Activated T-helper 17 cell treated with anti-CD3 and anti-CD28 coated beads, Interleukin-2, amount 50 U/mL, for 72 hours (primary cell): ENCODE results near the gene MB21D2. TPM values are rescaled to one million over a fixed set of nuclear protein-coding genes. Genes with fewer than 3 reads are reported as not detected.
"Not testable (repeated sequence)": the region's sequence is repeated elsewhere in the genome, so short reads cannot be mapped to it uniquely, and the experiment has no call there.

ENCODE experiments used
- ATAC-seq: fragments of 150-1000 bp; cut with Tn5 transposase; replicated peaks from 2 replicates; pipeline ENCODE4 v1.10.0; 2021; ENCODE audit warnings: mild to moderate bottlenecking, moderate library complexity
- H3K27ac Mint-ChIP-seq: one replicate; pipeline ENCODE4 v1.8.0; 2022; ENCODE audit warnings: mixed read lengths
- H3K27me3 Mint-ChIP-seq: one replicate; pipeline ENCODE4 v1.8.0; 2022; ENCODE audit warnings: mixed read lengths
- H3K36me3 Mint-ChIP-seq: one replicate; pipeline ENCODE4 v1.8.0; 2022; ENCODE audit warnings: low read depth, mild to moderate bottlenecking, mixed read lengths
- H3K4me1 Mint-ChIP-seq: one replicate; pipeline ENCODE4 v1.8.0; 2022; ENCODE audit warnings: mixed read lengths
- H3K4me3 Mint-ChIP-seq: one replicate; pipeline ENCODE4 v1.8.0; 2022; ENCODE audit warnings: mild to moderate bottlenecking, mixed read lengths
- H3K9me3 Mint-ChIP-seq: one replicate; pipeline ENCODE4 v1.8.0; 2022; ENCODE audit warnings: mixed read lengths
- total RNA-seq, 2 donors: library from RNA; stranded (reverse); gene quantifications; one replicate each; pipeline ENCODE4 v1.2.3, GENCODE V29; 2022

MB21D2 gene
- total RNA-seq, 2 donors from 2014 or later: 13.4 to 13.9 TPM

GRCh38 chr3:192774341-192774740, 143.3 kb downstream of the MB21D2 start:
- not testable (repeated sequence) for H3K27ac Mint-ChIP-seq, H3K4me1 Mint-ChIP-seq, H3K4me3 Mint-ChIP-seq, H3K36me3 Mint-ChIP-seq, ATAC-seq
- peaks cover 15% of the 10 kb centered on the region for H3K9me3 Mint-ChIP-seq
- H3K27me3 Mint-ChIP-seq: peaks cover 19% of the 10 kb centered on the region

GRCh38 chr3:192772240-192772894, 145.3 kb downstream of the MB21D2 start:
- H3K4me3 Mint-ChIP-seq: no peak overlapping the region
- no peak for ATAC-seq
- H3K27me3 Mint-ChIP-seq: peaks cover 19% of the 10 kb centered on the region
- no peaks in the 10 kb centered on the region for H3K4me1 Mint-ChIP-seq
- H3K27ac Mint-ChIP-seq: no peak overlapping the region
- peaks cover 15% of the 10 kb centered on the region for H3K9me3 Mint-ChIP-seq
- no peaks in the 10 kb centered on the region for H3K36me3 Mint-ChIP-seq

- Mint-ChIP-seq H3K4me1 (no peaks in the 10 kb centered on the region), H3K4me3 (no peak overlapping the region), H3K27me3 (peaks cover 9% of the 10 kb centered on the region), H3K9me3 (no peaks in the 10 kb centered on the region), H3K27ac (no peak overlapping the region), H3K36me3 (no peaks in the 10 kb centered on the region)
- ATAC-seq: no peak
Measured at GRCh38 chr3:192758654-192759053, 159.0 kb downstream of the MB21D2 start.

- Mint-ChIP-seq H3K9me3 (no peaks in the 10 kb centered on the region), H3K27me3 (peaks cover 23% of the 10 kb centered on the region), H3K36me3 (no peaks in the 10 kb centered on the region), H3K4me1 (no peaks in the 10 kb centered on the region), H3K4me3 (no peak overlapping the region), H3K27ac (no peak overlapping the region)
- no peak for ATAC-seq
Measured at GRCh38 chr3:192751148-192751547, 166.5 kb downstream of the MB21D2 start.

GRCh38 chr3:192750201-192750600, 167.5 kb downstream of the MB21D2 start:
- Mint-ChIP-seq H3K4me1 (no peaks in the 10 kb centered on the region), H3K27me3 (peaks cover 20% of the 10 kb centered on the region), H3K4me3 (no peak overlapping the region), H3K36me3 (no peaks in the 10 kb centered on the region), H3K9me3 (peaks cover 1% of the 10 kb centered on the region), H3K27ac (no peak overlapping the region)
- no peak for ATAC-seq

- H3K27me3 Mint-ChIP-seq: peaks cover 18% of the 10 kb centered on the region
- H3K36me3 Mint-ChIP-seq: no peaks in the 10 kb centered on the region
- no peak overlapping the region for H3K27ac Mint-ChIP-seq
- H3K4me3 Mint-ChIP-seq: no peak overlapping the region
- no peak for ATAC-seq
- peaks cover 3% of the 10 kb centered on the region for H3K9me3 Mint-ChIP-seq
- H3K4me1 Mint-ChIP-seq: no peaks in the 10 kb centered on the region
Measured at GRCh38 chr3:192747746-192748145, 169.9 kb downstream of the MB21D2 start.

- Mint-ChIP-seq H3K27ac (no peak overlapping the region), H3K9me3 (peaks cover 3% of the 10 kb centered on the region), H3K27me3 (peaks cover 18% of the 10 kb centered on the region), H3K36me3 (no peaks in the 10 kb centered on the region), H3K4me1 (no peaks in the 10 kb centered on the region), H3K4me3 (no peak overlapping the region)
- ATAC-seq: no peak
Measured at GRCh38 chr3:192747145-192747544, 170.5 kb downstream of the MB21D2 start.

Other genes starting within 250 kb of the MB21D2 start
- under 1 TPM in 1 of 2 donors, not detected in 1; 0.37 TPM for gene FGF12, start 190.3 kb downstream of the MB21D2 start, total RNA-seq